Fibroblast of lung (primary cell): Measurements from ENCODE around the gene LIMA1. TPM values are rescaled to one million over a fixed set of nuclear protein-coding genes. Genes with fewer than 3 reads are reported as not detected.
A peak's percentile ranks its signal among the peaks of the same experiment; 100 is the strongest.
"Not testable (repeated sequence)": the region's sequence is repeated elsewhere in the genome, so short reads cannot be mapped to it uniquely, and the experiment has no call there.

Experiments used
- DNase-seq, 2 donors: peaks; one replicate each; pipeline versions ENCODE4 v3.0.0 to v3.0.0-alpha.2; 2010; ENCODE audit warnings: low read depth in 2 of 2
- H2AFZ ChIP-seq: 2 replicates; pipeline ENCODE4 v1.5.1; 2012; ENCODE audit warnings: low read length, control low read depth, inconsistent platforms
- H3K27ac ChIP-seq: 2 replicates; pipeline ENCODE4 v1.5.1; 2011; ENCODE audit warnings: low read length, control low read depth; ENCODE audit not compliant: insufficient read depth
- H3K27me3 ChIP-seq: 2 replicates; pipeline ENCODE4 v1.5.1; 2011; ENCODE audit warnings: mild to moderate bottlenecking, low read length; ENCODE audit not compliant: control insufficient read depth, insufficient read depth
- H3K36me3 ChIP-seq: 2 replicates; pipeline ENCODE4 v1.5.1; 2011; ENCODE audit warnings: low read length; ENCODE audit not compliant: control insufficient read depth, insufficient read depth
- H3K4me1 ChIP-seq: 2 replicates; pipeline ENCODE4 v1.5.1; 2011; ENCODE audit warnings: low read length; ENCODE audit not compliant: control insufficient read depth, insufficient read depth; ENCODE audit errors: extremely low read depth
- H3K4me2 ChIP-seq: 2 replicates; pipeline ENCODE4 v1.5.1; 2011; ENCODE audit warnings: low read length, control low read depth; ENCODE audit not compliant: insufficient read depth; ENCODE audit errors: extremely low read depth
- H3K4me3 ChIP-seq, 4 experiments: fragments of 200-600 bp in 1 of 4; sonication (generic) in 1 of 4; replicated peaks in 1 of 4; 2 replicates each; pipeline ENCODE4 v1.5.1; 2011 to 2016; ENCODE audit warnings: low read length in 4 of 4, low read depth in 3 of 4, mild to moderate bottlenecking in 3 of 4, control low read depth in 2 of 4, inconsistent platforms in 1 of 4, mixed read lengths in 1 of 4; ENCODE audit not compliant: insufficient read depth in 1 of 4; ENCODE audit errors: control extremely low read depth in 1 of 4
- H3K79me2 ChIP-seq: 2 replicates; pipeline ENCODE4 v1.5.1; 2012; ENCODE audit warnings: mild to moderate bottlenecking, low read length, inconsistent platforms; ENCODE audit not compliant: control insufficient read depth, insufficient read depth
- H3K9ac ChIP-seq: 2 replicates; pipeline ENCODE4 v1.5.1; 2011; ENCODE audit warnings: mild to moderate bottlenecking, low read length, control low read depth; ENCODE audit not compliant: insufficient read depth
- H3K9me3 ChIP-seq: 2 replicates; pipeline ENCODE4 v1.5.1; 2012; ENCODE audit warnings: low read depth, low read length; ENCODE audit not compliant: control insufficient read depth, insufficient read depth
- H4K20me1 ChIP-seq: 2 replicates; pipeline ENCODE4 v1.5.1; 2011; ENCODE audit warnings: low read length; ENCODE audit not compliant: control insufficient read depth, insufficient read depth; ENCODE audit errors: extremely low read depth
- CTCF ChIP-seq, 2 donors: IDR thresholded peaks in 1 of 2; conservative IDR thresholded peaks in 1 of 2; 1 replicate in 1 of 2; 2 replicates in 1 of 2; pipeline ENCODE4 v1.5.1; 2011 to 2012; ENCODE audit warnings: low read length in 2 of 2, control low read depth in 1 of 2, inconsistent platforms in 1 of 2, low read depth in 1 of 2, mild to moderate bottlenecking in 1 of 2
- EZH2 ChIP-seq: IDR thresholded peaks from 2 replicates; pipeline ENCODE4 v1.5.1; 2012; ENCODE audit warnings: low read length, control low read depth, mild to moderate bottlenecking; ENCODE audit errors: missing control alignments
- polyA plus RNA-seq, 2 donors: library from polyadenylated mRNA; depleted of rRNA in 1 of 2; stranded (reverse) in 1 of 2; unstranded in 1 of 2; fragments of >200 nt; gene quantifications; 2 replicates each; pipeline ENCODE4 v1.2.1, GENCODE V29; 2011 to 2012; ENCODE audit warnings: missing spikeins in 1 of 2
- total RNA-seq: library from RNA; depleted of rRNA; stranded (reverse); fragments of >200 nt; gene quantifications from 2 replicates; pipeline ENCODE4 v1.2.1, GENCODE V29; 2014

LIMA1 gene
- total and polyA plus RNA-seq, 2 donors (not counting 1 experiment from before 2014, with no cell fraction given) = 171 to 308 TPM

GRCh38 chr12:50275556-50275955 lies 7.8 kb downstream of the LIMA1 start:
- no peak overlapping the region for H3K27ac ChIP-seq
- H2AFZ ChIP-seq = no peak overlapping the region
- H4K20me1 ChIP-seq = no peaks in the 10 kb centered on the region
- no peak overlapping the region for H3K4me2 ChIP-seq
- H3K36me3 ChIP-seq = no peaks in the 10 kb centered on the region
- no peak overlapping the region for H3K9ac ChIP-seq
- H3K9me3 ChIP-seq = no peaks in the 10 kb centered on the region
- TF ChIP-seq CTCF (conservative IDR thresholded peaks at IDR 0.05 in 1 of 2, IDR thresholded peaks at IDR 0.05 in 1 of 2; ENCODE audit: low read depth in 1 of 2, low read length in 2 of 2) (no peak), EZH2 (no peak)
- H3K79me2 ChIP-seq = no peaks in the 10 kb centered on the region
- no peak overlapping the region for H3K4me3 ChIP-seq
- H3K4me1 ChIP-seq = no peaks in the 10 kb centered on the region
- no peaks in the 10 kb centered on the region for H3K27me3 ChIP-seq
- no peak for DNase-seq

GRCh38 chr12:50275127-50275526 lies 8.2 kb downstream of the LIMA1 start:
- not testable (repeated sequence) for H3K4me3 ChIP-seq, H3K36me3 ChIP-seq, H3K79me2 ChIP-seq, H3K27me3 ChIP-seq, H3K4me2 ChIP-seq, H3K9ac ChIP-seq, H2AFZ ChIP-seq, DNase-seq, H3K9me3 ChIP-seq, H4K20me1 ChIP-seq, H3K4me1 ChIP-seq, H3K27ac ChIP-seq

GRCh38 chr12:50271724-50272247 lies 11.5 kb downstream of the LIMA1 start:
- Histone ChIP-seq H3K9me3 (no peaks in the 10 kb centered on the region), H3K4me1 (no peaks in the 10 kb centered on the region), H4K20me1 (no peaks in the 10 kb centered on the region), H3K4me2 (peak overlapping the region; percentile 53), H3K9ac (no peak overlapping the region), H3K79me2 (no peaks in the 10 kb centered on the region), H2AFZ (peak overlapping the region; percentile 52), H3K4me3 (peak overlapping the region in 3 of 4 experiments; percentile 3 to 34 (median 22)), H3K27me3 (no peaks in the 10 kb centered on the region), H3K27ac (peak overlapping the region; percentile 35), H3K36me3 (no peaks in the 10 kb centered on the region)
- no peak for TF ChIP-seq EZH2
- no peak for TF ChIP-seq CTCF (conservative IDR thresholded peaks at IDR 0.05 in 1 of 2, IDR thresholded peaks at IDR 0.05 in 1 of 2; ENCODE audit: low read depth in 1 of 2, low read length in 2 of 2)
- DNase-seq = peak; percentile 56 to 61
